C1 segment of cervical spinal cord (tissue), 14 donors: ENCODE measurements around the gene JAZF1.

ENCODE experiments used
- DNase-seq, 14 donors: peaks; one replicate each; lab custom pipeline; 2025; lab: John Stamatoyannopoulos, UW

The JAZF1 gene

DNA sequence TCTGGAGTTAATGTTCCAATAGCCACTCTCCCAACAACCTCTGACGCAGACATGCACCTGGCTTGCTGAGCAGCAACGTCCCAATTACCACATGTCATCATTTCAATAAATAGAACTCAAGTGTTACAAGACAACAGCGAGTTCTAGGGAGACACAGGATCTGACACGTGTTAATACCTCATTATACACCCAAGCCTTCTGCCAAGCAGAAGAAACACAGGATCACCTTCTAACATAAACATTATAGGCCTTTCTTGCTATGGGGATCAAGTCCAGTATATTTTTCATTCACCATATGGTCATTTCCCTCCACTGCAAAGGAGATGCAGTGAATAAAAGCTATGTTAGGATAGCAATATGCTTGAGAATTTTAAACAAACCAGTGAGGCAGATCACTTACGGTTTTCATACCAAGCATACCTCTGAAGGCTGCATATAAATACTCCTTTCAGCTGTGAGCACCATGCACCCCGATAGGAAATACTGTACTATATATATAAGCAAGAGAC is 74.2 kb downstream of the JAZF1 start:
- peak in 1 of 14 donors; percentile 80 for DNase-seq

DNA sequence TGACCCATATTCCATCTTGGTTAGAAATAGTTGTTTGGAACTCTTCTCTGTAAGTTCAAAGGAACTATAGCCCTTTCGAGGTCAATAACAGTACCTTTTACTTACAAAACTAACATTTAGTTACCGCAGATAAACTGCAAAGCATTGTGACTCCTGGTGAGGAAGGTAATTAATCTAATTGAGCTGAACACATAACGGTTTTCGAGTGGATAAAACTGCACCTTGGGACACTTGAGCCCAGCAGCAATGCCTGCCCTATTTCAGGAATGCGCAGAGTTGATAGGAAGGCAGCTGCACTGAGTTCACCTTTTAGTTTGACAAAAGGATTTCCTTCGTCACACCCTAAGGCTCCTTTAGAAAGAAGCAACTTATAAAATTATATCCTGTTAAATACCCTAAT is 75.4 kb downstream of the JAZF1 start:
- DNase-seq: peak in 1 of 14 donors; percentile 73

DNA sequence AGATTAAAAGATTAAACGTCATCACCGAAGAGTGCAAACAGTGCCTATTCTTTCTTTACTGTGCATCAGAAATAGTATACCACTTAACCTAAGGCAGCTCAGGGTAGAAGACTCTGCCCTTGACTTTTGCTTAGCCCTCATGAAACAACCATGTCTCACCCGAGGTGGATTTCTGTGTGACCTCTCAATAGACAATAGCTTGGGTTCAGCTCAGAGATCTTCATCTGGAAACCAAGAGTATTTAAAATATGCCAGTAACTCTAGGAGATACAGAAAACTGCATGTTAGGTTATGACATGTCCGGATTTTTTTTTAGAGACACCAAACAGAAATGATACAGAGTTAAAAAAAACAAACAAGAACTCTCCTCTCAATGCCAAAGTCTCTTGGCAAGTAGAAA is 75.8 kb downstream of the JAZF1 start:
- no peak for DNase-seq

- peak in 1 of 14 donors; percentile 7 for DNase-seq
These were observed 76.5 kb downstream of the JAZF1 start for GRCh38 chr7:28104041-28104541.

- DNase-seq: no peak
These were observed 77.8 kb downstream of the JAZF1 start for GRCh38 chr7:28102797-28103196.

- DNase-seq: peak in 6 of 14 donors; percentile 10 to 37 (median 22)
These were observed 83.9 kb downstream of the JAZF1 start for GRCh38 chr7:28096713-28097112.

GRCh38 chr7:28095231-28095630 is 85.4 kb downstream of the JAZF1 start:
- DNase-seq: no peak

GRCh38 chr7:28093623-28094232 is 86.9 kb downstream of the JAZF1 start:
- DNase-seq: peak in 9 of 14 donors; percentile 12 to 65 (median 32)

DNA sequence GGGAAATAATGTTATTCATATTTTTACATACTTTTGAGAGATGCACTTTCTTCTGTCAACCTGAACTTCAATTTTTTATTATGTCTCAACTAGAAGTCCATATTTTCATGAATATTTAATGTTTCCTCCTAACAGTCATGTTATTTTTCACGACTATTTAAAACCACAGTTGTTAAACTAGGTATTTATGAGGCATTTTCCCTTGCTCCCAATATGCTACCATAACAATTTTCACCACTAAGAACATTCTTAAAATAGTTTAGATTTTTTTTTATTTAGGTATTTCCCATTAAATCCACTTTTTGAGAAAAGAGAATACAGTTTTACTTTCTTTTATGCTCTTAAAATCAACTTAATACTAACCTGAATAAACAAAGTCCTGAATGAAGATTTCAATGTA is 89.4 kb downstream of the JAZF1 start:
- no peak for DNase-seq

DNA sequence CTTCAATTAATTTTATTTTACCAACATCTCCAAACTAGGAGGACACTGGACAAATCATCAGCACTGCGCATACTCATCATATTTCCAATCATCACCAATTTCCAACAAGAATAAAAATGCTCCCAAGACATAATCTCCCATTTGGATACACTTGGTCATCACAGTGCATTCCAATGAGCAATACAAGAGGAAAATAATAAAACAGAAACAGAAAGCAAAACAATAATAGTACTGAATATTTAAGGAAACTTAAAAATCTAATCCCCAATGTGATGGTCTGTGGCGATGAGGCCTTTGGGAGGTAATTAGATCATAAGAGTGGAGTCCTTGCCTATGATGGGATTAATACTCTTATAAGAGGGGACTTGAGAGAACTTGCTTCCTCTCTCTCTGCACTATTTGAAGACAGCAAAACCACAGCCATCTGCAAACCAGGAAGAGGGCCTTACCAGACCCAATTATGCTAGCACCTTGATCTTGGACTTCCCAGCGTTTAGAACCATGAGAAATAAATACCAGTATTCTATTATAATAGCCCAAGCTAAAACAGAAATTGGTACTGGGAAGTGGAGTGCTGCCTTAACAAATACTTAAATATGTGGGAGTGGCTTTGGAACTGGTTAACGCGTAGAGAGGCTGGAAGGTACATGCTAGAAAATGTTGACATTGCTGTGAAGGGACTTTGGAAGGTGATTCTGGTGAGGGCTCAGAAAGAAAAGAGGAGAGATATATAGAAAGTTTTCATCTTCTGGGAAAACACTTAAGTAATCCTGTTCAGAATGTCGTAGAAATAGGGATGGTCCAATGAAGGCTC is 91.5 kb downstream of the JAZF1 start:
- DNase-seq: no peak

DNA sequence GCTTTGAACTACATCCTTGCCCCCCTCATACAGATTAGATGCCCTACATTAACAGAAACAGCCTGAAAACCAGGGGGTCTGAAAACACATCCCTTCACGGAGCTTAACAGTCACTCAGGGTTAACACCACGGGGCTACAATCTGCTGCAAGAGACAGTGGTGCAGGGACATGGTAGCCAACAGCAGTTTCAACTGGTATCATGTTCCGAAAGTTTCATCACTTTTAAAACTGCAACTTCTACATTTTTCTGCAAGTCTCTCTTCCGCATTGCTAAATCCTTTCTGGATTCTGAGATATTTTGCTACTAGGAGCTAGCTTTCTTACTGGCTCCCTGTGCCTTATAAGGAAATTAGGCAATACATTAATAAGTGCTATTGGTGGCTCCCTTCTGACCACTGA is 92.6 kb downstream of the JAZF1 start:
- DNase-seq: no peak

GRCh38 chr7:28086198-28086597 is 94.4 kb downstream of the JAZF1 start:
- no peak for DNase-seq

DNA sequence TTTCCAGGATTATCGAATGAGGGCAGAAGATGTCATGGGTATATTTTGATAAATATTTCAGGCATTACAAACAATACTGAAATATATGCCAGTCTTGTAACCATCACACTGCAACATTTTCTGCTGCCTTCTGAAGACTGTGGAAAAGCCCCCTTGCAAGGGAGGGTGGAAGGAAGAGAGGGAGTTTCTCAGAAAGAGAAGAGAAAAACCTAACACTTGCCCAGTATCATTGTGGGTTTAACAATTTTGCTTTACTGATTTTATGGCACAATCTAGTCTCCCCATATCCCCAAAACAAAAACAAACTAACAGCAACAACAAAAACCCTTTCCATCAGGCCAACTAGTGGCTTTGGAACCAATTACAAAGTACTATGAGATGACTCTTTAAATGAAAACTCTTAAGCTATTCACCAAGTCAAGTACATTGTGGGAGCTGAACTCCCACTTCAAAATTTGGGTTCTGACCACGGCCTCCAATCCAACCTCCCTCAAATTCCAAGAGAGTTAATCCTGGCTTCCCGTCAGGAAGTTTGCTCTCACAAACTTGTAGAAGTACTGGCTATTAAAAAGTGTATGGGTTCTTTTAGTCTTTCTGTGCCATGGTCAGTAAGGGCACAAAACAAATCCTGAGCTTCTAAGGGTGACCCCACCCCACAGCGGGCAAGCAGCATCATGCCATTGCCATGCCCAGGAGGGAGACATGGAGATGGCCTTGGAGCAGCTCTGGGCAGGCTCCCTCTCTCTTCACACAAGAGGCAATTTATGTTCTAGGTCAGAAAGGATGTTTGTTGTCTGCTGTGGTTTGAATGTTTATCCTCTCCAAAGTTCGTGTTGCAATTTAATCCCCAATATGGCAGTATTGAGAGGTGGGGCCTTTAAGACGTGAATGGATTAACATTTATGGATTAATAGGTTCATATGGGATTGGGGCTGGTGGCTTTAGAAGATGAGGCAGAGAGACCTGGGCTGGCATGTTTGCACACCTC is 96.3 kb downstream of the JAZF1 start:
- DNase-seq: no peak

DNA sequence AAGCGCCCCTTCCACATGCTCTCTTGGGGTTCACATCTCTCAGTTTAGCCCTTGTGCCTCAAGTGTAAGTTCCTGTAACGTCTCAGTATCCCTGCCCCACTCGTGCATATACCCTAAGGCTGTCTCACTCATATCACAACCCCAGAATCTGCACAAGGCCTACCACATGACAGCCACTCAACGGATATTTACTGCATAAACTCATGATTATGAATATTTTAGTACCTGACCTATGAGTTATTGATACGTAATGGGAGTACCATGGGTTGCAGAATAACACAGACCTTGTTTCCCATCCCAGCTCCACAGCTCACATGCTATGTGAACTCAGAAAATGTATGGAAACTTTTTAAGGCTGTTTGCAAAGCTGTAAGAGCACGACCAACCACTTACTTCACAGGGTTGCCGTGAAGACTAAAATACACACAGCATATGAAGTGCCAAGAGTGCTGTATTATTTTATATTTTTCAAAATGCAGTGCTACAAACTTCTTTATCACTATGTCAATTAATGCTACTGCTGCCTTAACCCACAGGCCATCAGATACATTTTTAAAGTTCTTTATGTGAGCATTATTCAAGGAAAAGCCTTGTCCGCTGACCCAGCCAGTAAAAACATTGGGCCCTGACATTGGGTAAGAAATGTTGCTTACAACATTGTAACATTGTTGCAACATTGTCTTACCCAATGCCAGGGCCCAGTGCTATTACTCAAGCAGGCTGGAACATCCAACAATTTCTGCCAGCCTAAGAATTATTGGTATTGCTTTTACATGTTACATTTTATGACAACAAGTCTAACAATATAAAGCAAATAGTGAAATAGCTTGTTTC is 97.2 kb downstream of the JAZF1 start:
- DNase-seq: no peak

DNA sequence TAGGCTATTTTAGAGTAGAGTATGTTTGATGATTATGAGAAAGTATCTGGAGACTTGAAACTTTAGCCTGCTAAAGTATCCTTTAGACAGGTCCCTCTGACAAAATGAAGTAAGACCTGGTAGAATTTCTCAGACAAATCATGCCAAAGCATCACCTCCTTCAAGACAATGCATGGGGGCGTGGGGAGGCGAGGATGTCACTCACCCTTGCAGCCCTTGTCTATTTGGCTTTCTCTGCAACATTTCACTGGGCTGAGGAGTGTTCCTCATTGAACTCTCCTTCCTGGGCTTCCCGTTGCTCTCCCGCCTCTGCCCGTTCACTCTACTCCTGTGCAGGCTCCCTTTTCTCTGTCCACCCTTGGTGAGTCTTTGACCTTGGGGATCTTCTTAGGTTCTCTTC is 98.5 kb downstream of the JAZF1 start:
- no peak for DNase-seq

DNA sequence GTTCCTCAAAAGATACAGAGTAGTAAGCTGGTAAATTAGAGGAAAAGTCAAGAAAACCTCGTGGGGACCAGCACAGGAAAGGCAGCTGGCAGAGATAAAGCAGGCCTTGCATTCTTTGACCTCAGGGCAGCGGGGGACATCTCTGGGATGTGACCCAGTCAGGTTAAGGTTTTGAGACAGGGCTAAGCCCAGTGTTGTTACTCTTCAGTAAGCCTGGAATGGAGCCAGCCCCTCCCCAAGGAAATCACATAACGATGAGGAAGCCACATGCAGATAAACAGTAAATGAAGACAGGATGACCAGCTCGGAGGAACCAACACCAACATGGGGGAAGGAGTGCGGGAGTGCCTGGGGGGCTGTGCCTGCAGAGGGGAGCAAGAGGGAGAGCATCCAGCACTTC is 99.6 kb downstream of the JAZF1 start:
- no peak for DNase-seq

DNA sequence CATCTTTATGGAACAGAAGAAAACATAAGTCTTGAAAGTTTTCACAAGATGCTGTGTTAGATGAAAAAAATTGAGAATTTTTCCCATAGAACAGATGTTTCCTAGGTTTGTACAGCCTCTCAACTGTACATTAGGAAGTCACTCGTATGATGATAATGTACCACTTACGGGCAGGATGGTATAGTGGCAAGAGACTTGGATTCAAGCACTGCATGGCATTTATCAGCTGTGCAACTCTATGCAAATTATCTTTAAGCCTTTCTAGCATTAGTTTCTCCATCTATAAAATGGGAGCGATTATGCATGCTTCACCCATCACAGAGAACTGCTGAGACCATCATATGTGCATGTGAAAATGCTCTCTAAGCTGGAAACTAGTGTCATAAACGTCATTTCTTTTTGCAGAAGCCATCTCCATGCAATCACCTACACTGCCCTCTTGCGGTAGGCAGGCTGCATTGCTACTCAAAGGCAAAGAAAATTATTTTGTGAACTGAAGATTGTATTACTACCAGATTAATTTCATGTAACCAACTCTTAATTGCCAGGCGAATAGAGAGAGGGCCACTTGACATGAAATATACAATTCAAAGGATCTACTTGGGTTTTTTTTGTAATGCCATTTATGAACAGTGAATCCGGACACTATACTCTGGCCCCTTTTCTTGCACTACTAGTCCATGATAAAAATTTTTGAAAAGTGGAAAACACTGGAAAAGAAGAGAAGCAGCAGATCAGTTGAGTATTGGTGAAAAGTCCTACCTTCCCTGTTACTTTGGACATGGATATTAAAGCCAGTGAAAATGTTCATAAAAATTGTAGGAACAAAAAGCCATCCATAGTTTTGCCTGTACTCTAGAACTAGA is 102.3 kb downstream of the JAZF1 start:
- peak in 3 of 14 donors; percentile 7 to 27 (median 19) for DNase-seq

DNA sequence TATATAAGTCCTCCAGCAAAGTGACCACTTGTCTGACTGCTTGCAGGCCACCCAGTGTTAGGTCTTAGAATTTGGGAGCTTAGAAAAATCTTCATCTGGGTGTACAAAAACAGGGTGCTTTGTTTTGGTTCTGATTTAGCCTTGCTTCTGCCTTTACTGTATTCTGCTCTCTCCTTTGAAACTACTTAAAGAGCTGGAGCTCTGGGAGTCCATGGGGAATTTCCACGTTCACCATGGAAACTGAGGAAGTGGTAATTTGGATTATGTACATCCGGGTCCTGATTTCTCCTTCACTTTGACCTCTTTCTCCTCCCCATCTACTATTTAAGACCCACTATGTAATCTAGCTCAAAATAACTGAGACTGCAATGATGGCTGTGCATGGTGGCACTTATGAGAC is 103.0 kb downstream of the JAZF1 start:
- DNase-seq: no peak

DNA sequence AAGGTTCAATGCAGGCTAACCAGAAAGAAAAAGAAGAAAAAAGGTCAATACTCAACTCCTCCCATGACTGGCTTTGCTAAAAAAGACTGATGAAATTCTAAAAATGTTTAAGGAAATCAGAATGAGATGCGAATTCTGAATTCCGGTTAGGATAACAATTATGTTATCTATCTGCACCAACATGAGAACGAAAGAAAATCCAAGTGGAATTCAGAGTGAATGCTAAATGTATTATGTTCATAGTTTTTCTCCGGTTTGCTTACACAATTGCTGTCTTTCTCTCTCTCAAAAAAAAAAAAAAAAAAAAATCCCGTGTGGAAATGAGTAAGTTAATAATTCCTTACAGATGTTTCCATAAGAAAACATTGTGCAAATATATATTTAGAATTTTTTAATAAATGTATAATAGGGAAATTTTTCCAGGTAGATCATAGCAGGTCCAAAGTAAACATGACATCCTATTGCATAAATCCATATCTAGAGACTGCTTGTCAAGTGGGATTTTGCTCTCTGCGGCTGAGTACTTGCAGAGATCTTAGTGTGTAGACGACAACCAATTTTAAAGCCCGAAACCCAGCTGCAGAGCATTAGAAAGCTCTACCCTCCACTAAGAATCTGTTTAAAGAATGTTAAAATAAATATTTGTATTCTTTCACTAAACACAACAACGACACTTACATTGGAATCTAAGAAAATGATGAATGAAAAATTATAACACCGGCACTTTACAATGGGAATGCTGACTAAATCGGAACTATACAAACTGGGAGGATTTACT is 104.0 kb downstream of the JAZF1 start:
- DNase-seq: no peak
